ENCODE data around the gene DPP3.
A peak's percentile ranks its signal among the peaks of the same experiment; 100 is the strongest.

The DPP3 gene

DNA sequence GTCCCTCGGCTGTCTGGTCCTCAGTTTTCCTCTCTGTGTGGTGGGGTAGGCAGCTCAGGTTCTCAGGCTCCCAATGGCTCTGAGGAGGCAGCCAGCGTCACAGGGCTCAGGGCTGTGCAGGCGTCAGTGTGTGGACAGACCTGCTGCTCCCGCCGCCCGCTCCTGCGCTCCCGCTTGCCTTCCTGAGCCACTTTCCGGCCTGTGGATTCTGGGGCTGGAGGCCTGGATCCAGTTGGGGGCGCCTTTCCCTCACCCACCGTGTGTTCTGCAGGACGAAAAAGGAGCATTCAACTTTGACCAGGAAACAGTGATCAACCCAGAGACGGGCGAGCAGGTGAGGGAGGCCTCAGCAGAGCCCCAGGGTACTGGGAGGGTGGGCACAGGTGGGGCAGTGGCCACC is 14.7 kb downstream of the DPP3 start:
- Histone ChIP-seq H3K4ac (ENCODE audit: low read length) (no peak overlapping the region), H3K9ac (ENCODE audit: low read depth, low read length, poor library complexity) (no peak overlapping the region), H3K18ac (ENCODE audit: low read length) (no peak overlapping the region), H2BK15ac (ENCODE audit: low read length) (no peak overlapping the region), H3K23ac (ENCODE audit: low read depth, low read length, poor library complexity) (peak overlapping the region; percentile 12), H2AK5ac (ENCODE audit: low read depth, low read length) (no peak overlapping the region), H2BK120ac (ENCODE audit: low read depth, low read length) (no peak overlapping the region), H4K91ac (ENCODE audit: low read depth, low read length, poor library complexity) (no peak overlapping the region), H3K4me1 (ENCODE audit: control insufficient read depth in 2 of 2, insufficient read depth in 1 of 2, low read depth in 1 of 2, low read length in 2 of 2) (no peaks in the 10 kb centered on the region), H3K79me1 (ENCODE audit: low read depth, low read length) (no peaks in the 10 kb centered on the region), H2BK5ac (ENCODE audit: low read length) (peak overlapping the region; percentile 39), H3K27ac (replicated peaks; ENCODE audit: low read length) (no peak overlapping the region), H3K27me3 (ENCODE audit: control insufficient read depth in 3 of 3, insufficient read depth in 3 of 3, low read depth in 1 of 3, low read length in 3 of 3) (no peaks in the 10 kb centered on the region), H3K4me3 (ENCODE audit: low read length in 2 of 2) (no peak overlapping the region), H2AFZ (ENCODE audit: low read length) (no peak overlapping the region), H3K14ac (ENCODE audit: low read length) (no peak overlapping the region), H3K4me2 (ENCODE audit: insufficient read depth, low read length, poor library complexity, severe bottlenecking) (no peak overlapping the region), H4K8ac (ENCODE audit: low read depth, low read length) (peak overlapping the region; percentile 17), H3K9me3 (replicated peaks in 1 of 2; ENCODE audit: control insufficient read depth in 2 of 2, insufficient read depth in 1 of 2, low read depth in 1 of 2, low read length in 2 of 2) (peaks cover 0 to 4% of the 10 kb centered on the region in 2 donors), H2BK12ac (ENCODE audit: low read length) (no peak overlapping the region), H3K36me3 (replicated peaks in 1 of 2; ENCODE audit: control insufficient read depth in 2 of 2, insufficient read depth in 2 of 2, low read length in 2 of 2) (peaks cover 29 to 83% of the 10 kb centered on the region in 2 donors)
- no peak for DNase-seq (ENCODE audit: low spot score)
- no CpG with 5 or more reads among the region's 14 CpGs for WGBS, 2 donors (ENCODE audit: extremely low coverage in 2 of 2, insufficient read length in 2 of 2, insufficient replicate concordance in 1 of 2)

DNA sequence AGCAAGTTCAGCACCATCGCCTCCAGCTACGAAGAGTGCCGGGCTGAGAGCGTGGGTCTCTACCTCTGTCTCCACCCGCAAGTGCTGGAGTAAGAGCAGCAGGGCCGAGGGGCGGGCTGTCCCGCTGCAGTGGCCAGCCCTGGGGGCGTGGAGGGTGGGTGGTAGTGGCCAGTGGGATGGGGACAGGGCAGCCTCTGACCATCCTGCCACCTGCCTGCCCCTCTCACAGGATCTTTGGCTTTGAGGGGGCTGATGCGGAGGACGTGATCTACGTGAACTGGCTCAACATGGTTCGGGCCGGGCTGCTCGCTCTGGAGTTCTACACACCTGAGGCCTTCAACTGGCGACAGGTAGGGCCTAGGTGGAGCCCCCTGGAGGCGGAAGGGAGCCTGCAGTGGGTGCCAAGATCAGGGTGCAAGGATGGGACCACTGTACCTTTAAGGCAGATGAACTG is 15.2 kb downstream of the DPP3 start:
- H3K9ac ChIP-seq (ENCODE audit: low read depth, low read length, poor library complexity) = no peak overlapping the region
- no peaks in the 10 kb centered on the region for H3K79me1 ChIP-seq (ENCODE audit: low read depth, low read length)
- H2BK15ac ChIP-seq (ENCODE audit: low read length) = no peak overlapping the region
- no peak overlapping the region for H3K18ac ChIP-seq (ENCODE audit: low read length)
- H2BK5ac ChIP-seq (ENCODE audit: low read length) = no peak overlapping the region
- no peaks in the 10 kb centered on the region for H3K4me1 ChIP-seq (ENCODE audit: control insufficient read depth in 2 of 2, insufficient read depth in 1 of 2, low read depth in 1 of 2, low read length in 2 of 2)
- peaks cover 0 to 4% of the 10 kb centered on the region in 2 donors for H3K9me3 ChIP-seq (replicated peaks in 1 of 2; ENCODE audit: control insufficient read depth in 2 of 2, insufficient read depth in 1 of 2, low read depth in 1 of 2, low read length in 2 of 2)
- H2AFZ ChIP-seq (ENCODE audit: low read length) = no peak overlapping the region
- DNase-seq (ENCODE audit: low spot score) = no peak
- H4K91ac ChIP-seq (ENCODE audit: low read depth, low read length, poor library complexity) = no peak overlapping the region
- no peaks in the 10 kb centered on the region for H3K27me3 ChIP-seq (ENCODE audit: control insufficient read depth in 3 of 3, insufficient read depth in 3 of 3, low read depth in 1 of 3, low read length in 3 of 3)
- H3K23ac ChIP-seq (ENCODE audit: low read depth, low read length, poor library complexity) = peak overlapping the region; percentile 12
- peaks cover 28 to 84% of the 10 kb centered on the region in 2 donors for H3K36me3 ChIP-seq (replicated peaks in 1 of 2; ENCODE audit: control insufficient read depth in 2 of 2, insufficient read depth in 2 of 2, low read length in 2 of 2)
- no peak overlapping the region for H2BK12ac ChIP-seq (ENCODE audit: low read length)
- H3K4me3 ChIP-seq (ENCODE audit: low read length in 2 of 2) = no peak overlapping the region
- WGBS, 2 donors (ENCODE audit: extremely low coverage in 2 of 2, insufficient read length in 2 of 2, insufficient replicate concordance in 1 of 2) = no CpG with 5 or more reads among the region's 17 CpGs
- no peak overlapping the region for H2BK120ac ChIP-seq (ENCODE audit: low read depth, low read length)
- H3K14ac ChIP-seq (ENCODE audit: low read length) = no peak overlapping the region
- H2AK5ac ChIP-seq (ENCODE audit: low read depth, low read length) = no peak overlapping the region
- H3K4me2 ChIP-seq (ENCODE audit: insufficient read depth, low read length, poor library complexity, severe bottlenecking) = no peak overlapping the region
- no peak overlapping the region for H3K27ac ChIP-seq (replicated peaks; ENCODE audit: low read length)
- peak overlapping the region; percentile 17 for H4K8ac ChIP-seq (ENCODE audit: low read depth, low read length)
- no peak overlapping the region for H3K4ac ChIP-seq (ENCODE audit: low read length)

DNA sequence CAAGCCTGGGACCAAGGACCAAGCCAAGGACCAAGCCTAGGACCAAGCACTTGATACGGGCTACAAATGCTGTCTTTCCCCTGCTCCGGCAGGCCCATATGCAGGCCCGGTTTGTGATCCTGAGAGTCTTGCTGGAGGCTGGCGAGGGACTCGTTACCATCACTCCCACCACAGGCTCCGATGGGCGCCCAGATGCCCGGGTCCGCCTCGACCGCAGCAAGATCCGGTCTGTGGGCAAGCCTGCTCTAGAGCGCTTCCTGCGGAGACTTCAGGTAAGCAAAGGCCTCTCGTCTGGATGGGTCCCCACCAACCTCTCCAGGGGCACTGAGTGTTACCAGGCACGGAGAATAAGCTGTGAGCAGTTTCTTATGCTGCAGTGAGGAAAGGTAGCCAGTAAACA is 17.0 kb downstream of the DPP3 start:
- H3K23ac ChIP-seq (ENCODE audit: low read depth, low read length, poor library complexity) = no peak overlapping the region
- no CpG with 5 or more reads among the region's 16 CpGs for WGBS, 2 donors (ENCODE audit: extremely low coverage in 2 of 2, insufficient read length in 2 of 2, insufficient replicate concordance in 1 of 2)

DNA sequence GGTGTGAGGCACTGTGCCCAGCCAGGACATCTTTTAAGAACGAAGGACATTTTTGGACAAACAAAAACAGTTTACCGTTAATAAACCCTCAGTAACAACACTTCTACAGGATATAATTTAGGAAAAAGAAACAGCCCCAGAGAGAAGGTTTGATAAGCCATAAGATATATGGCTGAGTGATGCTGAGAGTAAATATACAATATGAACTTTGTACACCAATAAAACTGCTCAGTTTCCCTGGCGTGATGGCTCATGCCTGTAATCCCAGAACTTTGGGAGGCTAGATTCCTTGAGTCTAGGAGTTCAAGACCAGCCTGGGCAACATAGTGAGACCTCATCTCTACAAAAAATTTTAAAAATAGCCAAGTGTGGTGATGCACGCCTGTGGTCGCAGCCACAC is 18.3 kb downstream of the DPP3 start:
- WGBS, 2 donors (ENCODE audit: extremely low coverage in 2 of 2, insufficient read length in 2 of 2, insufficient replicate concordance in 1 of 2) = no CpG with 5 or more reads among the region's 5 CpGs
- H3K4me2 ChIP-seq (ENCODE audit: insufficient read depth, low read length, poor library complexity, severe bottlenecking) = no peak overlapping the region
- no peak overlapping the region for H2BK12ac ChIP-seq (ENCODE audit: low read length)
- H4K8ac ChIP-seq (ENCODE audit: low read depth, low read length) = no peak overlapping the region
- no peak overlapping the region for H2BK5ac ChIP-seq (ENCODE audit: low read length)
- no peaks in the 10 kb centered on the region for H3K27me3 ChIP-seq (ENCODE audit: control insufficient read depth in 3 of 3, insufficient read depth in 3 of 3, low read depth in 1 of 3, low read length in 3 of 3)
- H3K4me1 ChIP-seq (ENCODE audit: control insufficient read depth in 2 of 2, insufficient read depth in 1 of 2, low read depth in 1 of 2, low read length in 2 of 2) = no peaks in the 10 kb centered on the region
- peaks cover 0 to 2% of the 10 kb centered on the region in 2 donors for H3K9me3 ChIP-seq (replicated peaks in 1 of 2; ENCODE audit: control insufficient read depth in 2 of 2, insufficient read depth in 1 of 2, low read depth in 1 of 2, low read length in 2 of 2)
- peaks cover 15 to 71% of the 10 kb centered on the region in 2 donors for H3K36me3 ChIP-seq (replicated peaks in 1 of 2; ENCODE audit: control insufficient read depth in 2 of 2, insufficient read depth in 2 of 2, low read length in 2 of 2)
- no peak overlapping the region for H2AK5ac ChIP-seq (ENCODE audit: low read depth, low read length)
- H3K18ac ChIP-seq (ENCODE audit: low read length) = no peak overlapping the region
- no peak overlapping the region for H2AFZ ChIP-seq (ENCODE audit: low read length)
- H3K27ac ChIP-seq (replicated peaks; ENCODE audit: low read length) = no peak overlapping the region
- no peak overlapping the region for H4K91ac ChIP-seq (ENCODE audit: low read depth, low read length, poor library complexity)
- no peak overlapping the region for H3K9ac ChIP-seq (ENCODE audit: low read depth, low read length, poor library complexity)
- H3K4me3 ChIP-seq (ENCODE audit: low read length in 2 of 2) = no peak overlapping the region
- no peak overlapping the region for H3K23ac ChIP-seq (ENCODE audit: low read depth, low read length, poor library complexity)
- DNase-seq (ENCODE audit: low spot score) = no peak
- no peak overlapping the region for H2BK15ac ChIP-seq (ENCODE audit: low read length)
- no peak overlapping the region for H3K14ac ChIP-seq (ENCODE audit: low read length)
- H2BK120ac ChIP-seq (ENCODE audit: low read depth, low read length) = no peak overlapping the region
- H3K79me1 ChIP-seq (ENCODE audit: low read depth, low read length) = no peaks in the 10 kb centered on the region
- H3K4ac ChIP-seq (ENCODE audit: low read length) = no peak overlapping the region

More for the DNA sequence above, 17.0 kb downstream of the DPP3 start:
- Histone ChIP-seq H3K27me3 (ENCODE audit: control insufficient read depth in 3 of 3, insufficient read depth in 3 of 3, low read depth in 1 of 3, low read length in 3 of 3) (no peaks in the 10 kb centered on the region), H2AFZ (ENCODE audit: low read length) (no peak overlapping the region), H3K36me3 (replicated peaks in 1 of 2; ENCODE audit: control insufficient read depth in 2 of 2, insufficient read depth in 2 of 2, low read length in 2 of 2) (peaks cover 24 to 77% of the 10 kb centered on the region in 2 donors), H3K4me3 (ENCODE audit: low read length in 2 of 2) (no peak overlapping the region), H3K9me3 (replicated peaks in 1 of 2; ENCODE audit: control insufficient read depth in 2 of 2, insufficient read depth in 1 of 2, low read depth in 1 of 2, low read length in 2 of 2) (peaks cover 0 to 4% of the 10 kb centered on the region in 2 donors), H2AK5ac (ENCODE audit: low read depth, low read length) (no peak overlapping the region), H2BK15ac (ENCODE audit: low read length) (no peak overlapping the region), H3K4ac (ENCODE audit: low read length) (no peak overlapping the region), H2BK12ac (ENCODE audit: low read length) (no peak overlapping the region), H3K4me1 (ENCODE audit: control insufficient read depth in 2 of 2, insufficient read depth in 1 of 2, low read depth in 1 of 2, low read length in 2 of 2) (no peaks in the 10 kb centered on the region), H2BK120ac (ENCODE audit: low read depth, low read length) (no peak overlapping the region), H3K18ac (ENCODE audit: low read length) (no peak overlapping the region), H2BK5ac (ENCODE audit: low read length) (no peak overlapping the region), H3K4me2 (ENCODE audit: insufficient read depth, low read length, poor library complexity, severe bottlenecking) (no peak overlapping the region), H3K14ac (ENCODE audit: low read length) (no peak overlapping the region), H4K8ac (ENCODE audit: low read depth, low read length) (no peak overlapping the region), H3K27ac (replicated peaks; ENCODE audit: low read length) (no peak overlapping the region), H4K91ac (ENCODE audit: low read depth, low read length, poor library complexity) (no peak overlapping the region), H3K9ac (ENCODE audit: low read depth, low read length, poor library complexity) (no peak overlapping the region), H3K79me1 (ENCODE audit: low read depth, low read length) (no peaks in the 10 kb centered on the region)
- DNase-seq (ENCODE audit: low spot score) = no peak
